Esophagus (tissue), 2 donors: Measurements from ENCODE around the gene PIM3. TPM values are rescaled to one million over a fixed set of nuclear protein-coding genes. Genes with fewer than 3 reads are reported as not detected.

ENCODE experiments used
- H3K27ac ChIP-seq, 2 donors: one replicate each; pipeline ENCODE4 v1.5.1; 2013; ENCODE audit warnings: low read depth in 2 of 2, mild to moderate bottlenecking in 2 of 2, inconsistent platforms in 1 of 2, low read length in 1 of 2, moderate library complexity in 1 of 2
- H3K27me3 ChIP-seq, 2 donors: one replicate each; pipeline ENCODE4 v1.6.1; 2013; ENCODE audit warnings: low read length in 2 of 2, control low read depth in 1 of 2, mild to moderate bottlenecking in 1 of 2; ENCODE audit not compliant: insufficient read depth in 2 of 2, control insufficient read depth in 1 of 2
- H3K36me3 ChIP-seq, 2 donors: one replicate each; pipeline ENCODE4 v1.6.1; 2013; ENCODE audit warnings: low read length in 1 of 2; ENCODE audit not compliant: control insufficient read depth in 2 of 2, insufficient read depth in 2 of 2
- H3K4me1 ChIP-seq, 2 donors: one replicate each; pipeline ENCODE4 v1.6.1; 2013; ENCODE audit warnings: low read length in 1 of 2; ENCODE audit not compliant: control insufficient read depth in 2 of 2, insufficient read depth in 2 of 2
- H3K4me3 ChIP-seq, 2 donors: one replicate each; pipeline ENCODE4 v1.5.1; 2013; ENCODE audit warnings: low read length in 2 of 2, mild to moderate bottlenecking in 2 of 2, low read depth in 1 of 2, moderate library complexity in 1 of 2
- H3K9me3 ChIP-seq, 2 donors: one replicate each; pipeline ENCODE4 v1.6.1; 2013; ENCODE audit warnings: mild to moderate bottlenecking in 2 of 2, low read depth in 1 of 2, low read length in 1 of 2, moderate library complexity in 1 of 2; ENCODE audit not compliant: control insufficient read depth in 2 of 2, insufficient read depth in 1 of 2
- WGBS, 2 donors: extraction: QIAGEN DNeasy Blood & Tissue Kit; methylation state at CpG; one replicate each; pipeline ENCODE4 v1.1.7; 2013; 5-methylcytosine and 5-hydroxymethylcytosine counted together
- polyA plus RNA-seq, 2 donors: library from polyadenylated mRNA; stranded (reverse); fragments of 200-250 nt; gene quantifications; one replicate each; pipeline ENCODE4 v1.2.3, GENCODE V29; 2013
- donor health status: healthy with polysubstance abuse.
- donor health status: Bipolar disorder and iron deficiency.

PIM3 gene
- polyA plus RNA-seq, 2 donors, result 33.8 to 43.4 TPM

DNA sequence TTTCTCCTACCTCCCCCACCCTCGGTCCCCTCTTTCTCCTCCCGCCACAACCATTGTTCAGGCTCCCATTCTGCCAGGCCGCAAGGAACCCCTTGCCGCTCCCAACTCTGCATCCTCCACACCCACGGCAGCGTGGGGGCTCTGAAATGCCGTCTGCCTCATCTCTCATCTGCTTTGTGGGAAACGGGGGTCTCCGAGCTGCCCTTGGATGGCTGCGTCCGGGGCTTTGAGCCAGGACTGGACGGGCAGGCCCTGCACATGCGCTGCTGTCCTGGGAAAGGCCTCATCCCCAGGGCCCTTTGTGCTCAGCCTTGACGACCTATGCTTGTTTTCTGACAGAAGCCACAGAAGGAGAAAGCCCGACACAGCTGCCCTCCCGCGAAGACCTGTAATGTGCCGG, 33.7 kb upstream of the PIM3 start:
- no peak overlapping the region for H3K4me3 ChIP-seq
- no peaks in the 10 kb centered on the region for H3K27me3 ChIP-seq
- H3K9me3 ChIP-seq, result no peaks in the 10 kb centered on the region
- H3K36me3 ChIP-seq, result peaks cover 0 to 14% of the 10 kb centered on the region in 2 donors
- no peak overlapping the region for H3K27ac ChIP-seq
- 82 to 88% methylated on average over 17 to 18 of the region's 18 CpGs for WGBS, 2 donors
- H3K4me1 ChIP-seq, result peaks cover 0 to 7% of the 10 kb centered on the region in 2 donors

GRCh38 chr22:49927483-49928184, 32.9 kb upstream of the PIM3 start:
- 94% methylated on average over 25 to 26 of the region's 26 CpGs for WGBS, 2 donors
- Histone ChIP-seq H3K27me3 (no peaks in the 10 kb centered on the region), H3K9me3 (no peaks in the 10 kb centered on the region), H3K4me1 (peaks cover 0 to 7% of the 10 kb centered on the region in 2 donors), H3K36me3 (peaks cover 0 to 14% of the 10 kb centered on the region in 2 donors), H3K27ac (no peak overlapping the region), H3K4me3 (no peak overlapping the region)

DNA sequence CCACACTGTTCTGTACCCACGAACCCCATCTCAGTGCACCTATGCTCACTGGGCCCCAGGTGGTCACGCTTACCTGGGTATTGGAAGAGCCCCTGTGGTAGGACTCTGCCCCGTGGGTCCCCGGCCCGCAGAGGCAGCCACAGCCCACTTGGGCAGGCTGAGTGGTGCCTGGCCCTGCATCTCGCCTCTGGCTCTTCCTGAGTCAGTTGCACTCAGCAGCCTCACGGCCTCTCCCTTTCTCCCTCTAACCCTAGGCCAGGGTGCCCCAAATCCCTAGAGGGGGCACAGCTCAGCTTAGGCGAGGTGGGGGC, 32.4 kb upstream of the PIM3 start:
- WGBS, 2 donors, result 85% methylated on average over 8 of the region's 8 CpGs
- Histone ChIP-seq H3K4me1 (peaks cover 0 to 7% of the 10 kb centered on the region in 2 donors), H3K9me3 (no peaks in the 10 kb centered on the region), H3K27ac (no peak overlapping the region), H3K4me3 (no peak overlapping the region), H3K36me3 (peaks cover 0 to 14% of the 10 kb centered on the region in 2 donors), H3K27me3 (no peaks in the 10 kb centered on the region)

DNA sequence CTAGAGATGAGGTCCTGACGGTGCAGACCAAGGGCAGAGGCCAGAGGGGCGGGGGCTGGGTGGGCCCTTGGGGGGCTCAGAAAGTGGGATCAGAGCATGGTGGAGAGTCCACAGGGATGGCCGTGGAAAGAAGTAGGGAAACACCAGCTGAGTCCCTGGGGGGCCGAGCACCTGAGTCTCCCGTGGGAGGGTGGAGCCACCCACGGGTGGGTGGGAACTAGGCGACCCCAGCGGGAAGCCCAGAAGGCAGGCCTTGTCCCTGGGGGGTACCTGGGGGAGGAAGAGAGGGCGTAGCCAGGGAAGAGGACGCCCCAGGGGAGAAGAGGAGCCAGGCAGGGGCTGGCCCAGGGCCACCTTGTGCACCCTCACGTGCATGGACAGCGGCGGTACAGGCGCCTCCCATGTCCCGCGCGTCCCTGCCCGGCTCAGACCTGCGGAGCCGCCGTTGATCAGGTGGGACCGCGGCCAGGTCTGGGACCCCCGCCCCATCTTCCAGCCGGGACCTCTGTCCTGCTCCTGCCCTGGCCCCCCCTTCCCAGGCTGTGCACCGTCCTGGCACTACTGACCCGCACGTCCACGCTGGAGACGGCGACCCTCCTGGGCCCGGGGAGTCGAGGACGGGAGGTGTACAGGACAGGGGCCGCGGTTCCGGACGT, 31.9 kb upstream of the PIM3 start:
- WGBS, 2 donors, result 38 to 47% methylated on average over 36 to 38 of the region's 38 CpGs
- no peaks in the 10 kb centered on the region for H3K27me3 ChIP-seq
- no peak overlapping the region for H3K27ac ChIP-seq
- H3K4me1 ChIP-seq, result peaks cover 0 to 12% of the 10 kb centered on the region in 2 donors
- H3K4me3 ChIP-seq, result no peak overlapping the region
- peaks cover 0 to 14% of the 10 kb centered on the region in 2 donors for H3K36me3 ChIP-seq
- H3K9me3 ChIP-seq, result no peaks in the 10 kb centered on the region

GRCh38 chr22:49929211-49929979, 31.2 kb upstream of the PIM3 start:
- WGBS, 2 donors, result 3% methylated on average over 48 to 75 of the region's 75 CpGs

DNA sequence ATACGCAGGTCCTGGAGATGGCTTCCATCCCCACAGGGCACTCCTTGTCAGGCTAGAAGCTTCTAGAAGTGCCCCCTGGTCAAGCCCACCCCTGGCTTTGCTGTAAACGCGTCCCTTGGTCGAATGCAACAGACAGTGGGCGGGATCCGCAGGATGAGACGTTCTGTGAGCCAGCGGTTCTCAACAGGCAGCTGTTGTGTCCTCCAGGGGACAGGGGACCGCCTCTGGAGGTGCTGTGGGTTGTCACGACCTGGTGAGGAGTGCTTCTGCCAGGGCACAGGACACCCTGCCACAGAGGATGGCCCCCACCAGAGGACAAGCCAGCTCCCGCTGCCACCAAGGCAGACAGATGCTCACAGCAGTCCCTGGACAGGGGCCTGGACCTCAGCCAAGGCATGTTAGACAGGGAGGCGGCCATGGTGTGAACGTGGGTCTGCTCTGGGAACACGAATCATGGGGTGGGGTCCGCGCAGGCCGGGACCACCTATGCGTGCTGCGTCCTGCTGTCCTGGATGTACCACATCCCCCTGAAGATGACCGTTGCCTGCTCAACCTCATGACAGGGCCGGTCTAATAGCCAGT, 30.5 kb upstream of the PIM3 start:
- H3K27ac ChIP-seq, result peak overlapping the region in 1 of 2 donors; percentile 24
- H3K4me3 ChIP-seq, result no peak overlapping the region
- 55 to 64% methylated on average over 21 of the region's 21 CpGs for WGBS, 2 donors
- no peaks in the 10 kb centered on the region for H3K27me3 ChIP-seq
- H3K36me3 ChIP-seq, result peaks cover 0 to 14% of the 10 kb centered on the region in 2 donors
- H3K9me3 ChIP-seq, result no peaks in the 10 kb centered on the region
- H3K4me1 ChIP-seq, result peaks cover 0 to 22% of the 10 kb centered on the region in 2 donors

More at GRCh38 chr22:49929211-49929979, 31.2 kb upstream of the PIM3 start:
- H3K36me3 ChIP-seq, result peaks cover 0 to 14% of the 10 kb centered on the region in 2 donors
- no peak overlapping the region for H3K27ac ChIP-seq
- no peaks in the 10 kb centered on the region for H3K27me3 ChIP-seq
- H3K4me3 ChIP-seq, result no peak overlapping the region
- H3K4me1 ChIP-seq, result peaks cover 0 to 17% of the 10 kb centered on the region in 2 donors
- no peaks in the 10 kb centered on the region for H3K9me3 ChIP-seq

DNA sequence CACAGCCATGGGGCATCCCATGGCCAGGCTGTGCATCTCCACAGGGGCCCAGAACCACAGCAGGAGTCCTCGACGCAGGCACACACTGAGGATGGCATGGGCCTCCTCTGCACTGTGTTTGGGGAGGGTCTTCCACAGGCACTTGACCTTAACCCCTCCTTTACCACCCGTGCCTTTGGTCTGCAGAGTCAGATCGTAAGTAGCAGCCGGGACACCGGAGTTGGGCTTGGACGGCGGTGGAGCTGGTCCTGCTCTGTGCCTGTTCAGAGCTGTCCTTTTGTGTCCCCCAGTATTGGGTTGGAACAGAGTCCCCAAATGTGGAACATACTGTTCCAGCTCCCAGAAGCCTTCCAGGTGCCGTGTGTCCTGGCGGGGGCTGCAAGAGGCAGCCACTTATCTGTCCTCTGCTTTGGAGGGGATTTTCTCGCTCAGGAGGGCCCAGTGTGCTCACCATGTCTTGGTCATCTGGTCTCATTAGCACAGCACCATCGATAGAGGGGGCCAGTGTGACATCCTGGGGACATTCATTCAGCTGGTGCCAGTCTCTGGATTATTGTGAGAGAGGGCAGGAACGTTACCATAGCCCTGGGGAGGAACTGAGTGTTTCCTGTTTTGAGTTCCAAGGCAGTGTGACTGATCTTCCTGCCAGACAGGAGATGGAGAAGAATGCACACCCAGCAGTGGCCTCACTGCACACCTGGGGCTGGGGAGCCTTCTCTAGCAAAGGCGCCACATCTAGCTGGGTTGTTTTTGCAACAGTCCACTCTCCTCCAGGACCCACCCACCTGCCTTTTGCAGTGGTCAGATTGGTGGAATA, 29.8 kb upstream of the PIM3 start:
- no peak overlapping the region for H3K4me3 ChIP-seq
- WGBS, 2 donors, result 39 to 54% methylated on average over 14 of the region's 14 CpGs
- H3K27me3 ChIP-seq, result no peaks in the 10 kb centered on the region
- no peaks in the 10 kb centered on the region for H3K9me3 ChIP-seq
- H3K27ac ChIP-seq, result peak overlapping the region in 1 of 2 donors; percentile 13
- peaks cover 0 to 9% of the 10 kb centered on the region in 2 donors for H3K36me3 ChIP-seq
- H3K4me1 ChIP-seq, result peaks cover 0 to 22% of the 10 kb centered on the region in 2 donors

GRCh38 chr22:49933236-49934159, 27.1 kb upstream of the PIM3 start:
- peaks cover 5 to 22% of the 10 kb centered on the region in 2 donors for H3K4me1 ChIP-seq
- no peak overlapping the region for H3K4me3 ChIP-seq
- 77 to 80% methylated on average over 27 of the region's 27 CpGs for WGBS, 2 donors
- no peaks in the 10 kb centered on the region for H3K36me3 ChIP-seq
- H3K9me3 ChIP-seq, result no peaks in the 10 kb centered on the region
- peak overlapping the region; percentile 83 to 88 for H3K27ac ChIP-seq
- H3K27me3 ChIP-seq, result no peaks in the 10 kb centered on the region
